GM12865 (cell line): ENCODE data around the gene AFM.

Experiments used
- DNase-seq: peaks from one replicate; pipeline ENCODE4 v3.0.0; 2010; ENCODE audit warnings: low read depth
- H3K4me3 ChIP-seq: 2 replicates; pipeline ENCODE4 v1.5.1; 2011; ENCODE audit warnings: mild to moderate bottlenecking, low read depth, low read length, control low read depth
- CTCF ChIP-seq: IDR thresholded peaks from 2 replicates; pipeline ENCODE4 v1.5.1; 2011; ENCODE audit warnings: low read length, control low read depth, low read depth, inconsistent platforms; ENCODE audit not compliant: insufficient read depth; ENCODE audit errors: missing control alignments

Gene AFM

GRCh38 chr4:73442275-73442674, 39.3 kb upstream of the AFM start:
- DNase-seq: no peak
- no peak overlapping the region for H3K4me3 ChIP-seq
- TF ChIP-seq CTCF: no peak

- no peak for TF ChIP-seq CTCF
- no peak for DNase-seq
- H3K4me3 ChIP-seq: no peak overlapping the region
Observed at GRCh38 chr4:73443224-73443623, 38.3 kb upstream of the AFM start.

- no peak for TF ChIP-seq CTCF
- H3K4me3 ChIP-seq: no peak overlapping the region
- DNase-seq: no peak
Observed at GRCh38 chr4:73445383-73446335, 35.9 kb upstream of the AFM start.

- peak; percentile 69 for DNase-seq
- peak; percentile 76 for TF ChIP-seq CTCF
- no peak overlapping the region for H3K4me3 ChIP-seq
Observed at GRCh38 chr4:73446336-73446938, 35.1 kb upstream of the AFM start.

- DNase-seq: no peak
- no peak overlapping the region for H3K4me3 ChIP-seq
- TF ChIP-seq CTCF: no peak
Observed at GRCh38 chr4:73447671-73448070, 33.9 kb upstream of the AFM start.

- no peak for TF ChIP-seq CTCF
Observed at GRCh38 chr4:73448448-73449203, 32.9 kb upstream of the AFM start.

More at GRCh38 chr4:73448448-73449203, 32.9 kb upstream of the AFM start:
- no peak for DNase-seq
- H3K4me3 ChIP-seq: no peak overlapping the region
